K562 (cell line): Measurements from ENCODE around the gene RFX6. TPM values are rescaled to one million over a fixed set of nuclear protein-coding genes. Genes with fewer than 3 reads are reported as not detected.
A peak's percentile ranks its signal among the peaks of the same experiment; 100 is the strongest.

ENCODE experiments used
- ATAC-seq: fragments of 200-7000 bp; cut with Tn5 transposase; 3 replicates; pipeline ENCODE4 v1.9.1; 2020; ENCODE audit warnings: moderate library complexity
- BruUV-seq: library from RNA; stranded (reverse); fragments of 400-500 nt; replicated peaks from 2 replicates; lab custom pipeline; 2021; lab: Mats Ljungman, UMichigan
- CTCF ChIA-PET: fragments of 300-600 bp; formaldehyde crosslinking; extraction: SDS; loops from one replicate; lab custom pipeline; 2021; ENCODE audit warnings: low intra/inter-chr PET ratio; lab: Yijun Ruan, JAX
- POLR2A ChIA-PET: fragments of 300-600, 350-650 bp; sonication (Branson Sonifier 250); formaldehyde crosslinking; extraction: SDS; loops from one replicate; lab custom pipeline; 2021; ENCODE audit warnings: antibody characterized with exemption, inconsistent platforms; lab: Yijun Ruan, JAX
- DNase-seq, 4 experiments: peaks; one replicate each; pipeline versions ENCODE4 v3.0.0 to v3.0.0-alpha.2; 2011 to 2018; ENCODE audit warnings: low spot score in 3 of 4, mixed read lengths in 3 of 4; ENCODE audit errors: extremely low read depth in 1 of 4
- FAIRE-seq: peaks from 2 replicates; lab custom pipeline; 2011; peaks lifted over from hg19 to GRCh38; lab: Jason Lieb, UNC
- H2AFZ ChIP-seq: 2 replicates; pipeline ENCODE4 v1.6.0; 2011; ENCODE audit warnings: low read depth, low read length, control low read depth, inconsistent platforms
- H3K27ac ChIP-seq: fragments of 200-600 bp; 3 replicates; pipeline ENCODE4 v1.8.0; 2011; ENCODE audit warnings: low read depth, mild to moderate bottlenecking, control low read depth, inconsistent platforms, low read length, moderate library complexity, mixed read lengths; ENCODE audit errors: extremely low read depth
- H3K27me3 ChIP-seq, 2 experiments: fragments of 300-600 bp in 1 of 2; 2 replicates in 1 of 2; 3 replicates in 1 of 2; pipeline versions ENCODE4 v1.6.0 to v1.8.0; 2011; ENCODE audit warnings: inconsistent platforms in 2 of 2, low read length in 2 of 2, mild to moderate bottlenecking in 1 of 2, mixed read lengths in 1 of 2, moderate library complexity in 1 of 2; ENCODE audit not compliant: control insufficient read depth in 2 of 2, insufficient read depth in 2 of 2
- H3K36me3 ChIP-seq: fragments of 300-600 bp; 3 replicates; pipeline ENCODE4 v1.8.0; 2011; ENCODE audit warnings: mild to moderate bottlenecking, low read length, inconsistent platforms; ENCODE audit not compliant: control insufficient read depth, insufficient read depth
- H3K4me1 ChIP-seq, 2 experiments: fragments of 200-600 bp in 1 of 2; replicated peaks in 1 of 2; 2 replicates in 1 of 2; 3 replicates in 1 of 2; pipeline versions ENCODE4 v1.5.1 to v1.8.0; 2011; ENCODE audit warnings: inconsistent platforms in 2 of 2, low read length in 2 of 2, mild to moderate bottlenecking in 1 of 2, mixed read lengths in 1 of 2, moderate library complexity in 1 of 2; ENCODE audit not compliant: control insufficient read depth in 2 of 2, insufficient read depth in 2 of 2
- H3K4me2 ChIP-seq: 2 replicates; pipeline ENCODE4 v1.6.1; 2011; ENCODE audit warnings: low read length, control low read depth, inconsistent platforms, mixed read lengths; ENCODE audit not compliant: insufficient read depth
- H3K4me3 ChIP-seq: fragments of 200-600 bp; sonication (generic), shearing (Covaris generic); 2 replicates; pipeline ENCODE4 v1.5.1; 2016; ENCODE audit warnings: control low read depth, inconsistent platforms
- H3K79me2 ChIP-seq: fragments of 200-600 bp; 3 replicates; pipeline ENCODE4 v1.8.0; 2011; ENCODE audit warnings: low read length, inconsistent platforms; ENCODE audit not compliant: control insufficient read depth, insufficient read depth
- H3K9ac ChIP-seq, 2 experiments: 2 replicates each; pipeline versions ENCODE4 v1.6.0 to v1.6.1; 2011; ENCODE audit warnings: low read depth in 2 of 2, low read length in 2 of 2, control low read depth in 1 of 2, inconsistent platforms in 1 of 2, mild to moderate bottlenecking in 1 of 2, mixed read lengths in 1 of 2; ENCODE audit not compliant: insufficient read depth in 1 of 2
- H3K9me1 ChIP-seq: one replicate; pipeline ENCODE4 v1.6.0; 2011; ENCODE audit warnings: inconsistent platforms, mild to moderate bottlenecking, low read length, moderate library complexity; ENCODE audit not compliant: control insufficient read depth, insufficient read depth
- H3K9me3 ChIP-seq: replicated peaks from 2 replicates; pipeline ENCODE4 v1.5.1; 2011; ENCODE audit warnings: low read depth, low read length, inconsistent platforms; ENCODE audit not compliant: control insufficient read depth, insufficient read depth
- H4K20me1 ChIP-seq: replicated peaks from 2 replicates; pipeline ENCODE4 v1.6.1; 2011; ENCODE audit warnings: low read length, inconsistent platforms, mixed read lengths; ENCODE audit not compliant: control insufficient read depth, insufficient read depth
- CBX3 ChIP-seq, 2 experiments: IDR thresholded peaks; 1 replicate in 1 of 2; 2 replicates in 1 of 2; pipeline ENCODE4 v1.6.1; 2012; ENCODE audit warnings: inconsistent platforms in 2 of 2, low read length in 2 of 2, borderline replicate concordance in 1 of 2, control low read depth in 1 of 2
- EHMT2 ChIP-seq: fragments of 450-650 bp; IDR thresholded peaks from 2 replicates; pipeline ENCODE4 v1.6.1; 2018; ENCODE audit warnings: antibody characterized with exemption
- HLTF ChIP-seq: fragments of 450-650 bp; IDR thresholded peaks from 2 replicates; pipeline ENCODE4 v1.6.1; 2016
- MAFG ChIP-seq: fragments of 450-650 bp; conservative IDR thresholded peaks from 2 replicates; pipeline ENCODE4 v1.6.1; 2016; ENCODE audit warnings: missing genetic modification characterization, missing compliant biosample characterization
- NELFE ChIP-seq: IDR thresholded peaks from 2 replicates; pipeline ENCODE4 v1.6.1; 2011; ENCODE audit warnings: mild to moderate bottlenecking; ENCODE audit not compliant: insufficient read depth, insufficient read length
- RB1 ChIP-seq: fragments of 450-650 bp; IDR thresholded peaks from 2 replicates; pipeline ENCODE4 v1.6.1; 2017; ENCODE audit warnings: low read depth, mild to moderate bottlenecking
- SUPT5H ChIP-seq: fragments of 450-650 bp; IDR thresholded peaks from 2 replicates; pipeline ENCODE4 v1.6.1; 2016
- ZNF449 ChIP-seq: fragments of 250-450 bp; sonication (Bioruptor Pico); IDR thresholded peaks from 2 replicates; pipeline ENCODE4 v1.8.0; 2022; ENCODE audit warnings: moderate library complexity, mild to moderate bottlenecking, inconsistent platforms
- ZNF668 ChIP-seq: fragments of 250-450 bp; sonication (Bioruptor Pico); IDR thresholded peaks from 2 replicates; pipeline ENCODE4 v1.8.0; 2022; ENCODE audit warnings: mild to moderate bottlenecking, inconsistent platforms
- in situ Hi-C: fragments of 300-500 bp; cut with MboI; formaldehyde crosslinking; loops from 4 replicates; pipeline ENCODE4 v1.15.0; 2018; ENCODE audit warnings: inconsistent platforms, mixed read lengths
- intact Hi-C: fragments of 100-400 bp; cut with micrococcal nuclease; formaldehyde crosslinking; loops from 2 replicates; pipeline ENCODE4 v1.14.2; 2022
- polyA plus RNA-seq, 8 experiments: library from polyadenylated mRNA; depleted of rRNA in 4 of 8; stranded (reverse) in 5 of 8; unstranded in 3 of 8; fragments of >200 nt; fragmentation: Nextera tagmentation in 2 of 8; fragmentation: Illumina TruSeq in 1 of 8; extraction: Ambion mirVana in 2 of 8; extraction: Trizol in 1 of 8; gene quantifications; 2 replicates each; pipeline versions ENCODE4 v1.2.1 to v1.2.3, GENCODE V29; 2011 to 2014; ENCODE audit warnings: inconsistent platforms in 1 of 8, missing spikeins in 1 of 8
- total RNA-seq, 7 experiments: library from RNA; depleted of rRNA in 6 of 7; stranded (reverse); fragments of >200 nt in 6 of 7; fragmentation: Illumina TruSeq in 2 of 7; extraction: Trizol in 2 of 7; gene quantifications; 2 replicates each; pipeline versions ENCODE4 v1.2.1 to v1.2.3, GENCODE V29; 2011 to 2021; ENCODE audit warnings: low replicate concordance in 1 of 7

The RFX6 gene
- total and polyA plus RNA-seq, 9 of the 15 experiments (the other 6 are each of a cell fraction or from before 2014, with no cell fraction given): not detected

GRCh38 chr6:116859264-116859663 is 17.8 kb upstream of the RFX6 start:
- H3K27me3 ChIP-seq: no peaks in the 10 kb centered on the region
- no peaks in the 10 kb centered on the region for H3K9me3 ChIP-seq
- no peaks in the 10 kb centered on the region for H3K9me1 ChIP-seq
- no peak overlapping the region for H3K4me2 ChIP-seq
- FAIRE-seq (no peak), ATAC-seq (no peak), DNase-seq (no peak)
- no peak overlapping the region for H3K4me3 ChIP-seq
- no peak overlapping the region for H3K27ac ChIP-seq
- H3K36me3 ChIP-seq: no peaks in the 10 kb centered on the region
- ChIA-PET CTCF (no interaction called here), POLR2A (no interaction called here)
- no peaks in the 10 kb centered on the region for H4K20me1 ChIP-seq
- TF ChIP-seq ZNF668 (CRISPR knock-in tag) (no peak), CBX3 (IDR thresholded peaks at IDR 0.05; ENCODE audit: borderline replicate concordance in 1 of 2, low read length in 2 of 2) (peak in 1 of 2 experiments; percentile 70; a peak in 2 of 3 replicates), RB1 (no peak), EHMT2 (no peak), NELFE (no peak), SUPT5H (no peak), HLTF (no peak), MAFG (tag) (no peak), ZNF449 (CRISPR knock-in tag) (no peak)
- intact Hi-C loops (no loop called here), in situ Hi-C loops (no loop called here)
- no peaks in the 10 kb centered on the region for H3K4me1 ChIP-seq
- no TSS peak for BruUV-seq
- no peak overlapping the region for H2AFZ ChIP-seq
- no peaks in the 10 kb centered on the region for H3K79me2 ChIP-seq
- H3K9ac ChIP-seq: no peak overlapping the region
